NCI-H2107 (cell line): ENCODE results near the gene MAGI2.
A peak's percentile ranks its signal among the peaks of the same experiment; 100 is the strongest.

Source experiments
- DNase-seq: peaks from one replicate; lab custom pipeline; 2025; lab: John Stamatoyannopoulos, UW

The MAGI2 gene

DNA sequence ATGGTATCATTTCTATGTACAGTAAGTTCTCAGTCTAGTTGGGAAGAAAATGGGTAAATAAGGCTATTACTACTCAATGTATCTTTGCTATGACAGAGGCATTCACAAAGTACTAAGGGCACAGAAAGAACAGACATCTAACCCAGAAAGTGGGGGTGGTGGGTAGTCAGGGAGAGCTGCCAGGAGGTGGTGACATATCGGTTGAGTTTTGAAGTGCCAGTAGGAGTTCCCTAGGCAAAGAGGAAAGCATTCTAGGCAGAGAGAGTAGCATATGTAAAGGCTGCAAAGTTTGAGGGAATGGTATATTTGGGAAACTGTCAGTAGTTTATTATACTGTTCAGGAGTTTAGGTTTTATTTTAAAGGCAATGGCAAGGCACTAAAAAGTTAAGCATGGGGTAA, 1372.1 kb downstream of the MAGI2 start:
- no peak for DNase-seq

DNA sequence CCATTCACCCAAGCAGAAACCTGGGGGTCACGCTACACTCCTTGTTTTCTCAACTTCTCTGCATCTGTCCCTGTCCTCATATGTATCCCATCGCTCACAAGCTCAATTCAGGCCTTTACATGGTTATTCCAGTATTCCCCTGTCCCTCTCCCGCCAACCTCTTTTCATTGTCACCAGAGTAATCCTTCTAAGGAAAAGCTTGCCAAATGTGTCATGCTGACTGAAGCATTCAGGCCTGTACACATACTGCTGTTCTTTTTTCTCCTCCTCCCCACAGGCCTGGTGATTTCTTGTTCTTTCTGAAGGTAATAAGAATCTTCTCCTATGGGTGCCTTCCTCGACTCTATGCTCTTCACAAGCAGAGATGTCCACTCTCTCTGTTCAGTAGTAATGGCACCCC, 1372.7 kb downstream of the MAGI2 start:
- no peak for DNase-seq

GRCh38 chr7:78080241-78080640, 1373.2 kb downstream of the MAGI2 start:
- no peak for DNase-seq

- DNase-seq = no peak
Observed at GRCh38 chr7:78074713-78075112, 1378.8 kb downstream of the MAGI2 start.

DNA sequence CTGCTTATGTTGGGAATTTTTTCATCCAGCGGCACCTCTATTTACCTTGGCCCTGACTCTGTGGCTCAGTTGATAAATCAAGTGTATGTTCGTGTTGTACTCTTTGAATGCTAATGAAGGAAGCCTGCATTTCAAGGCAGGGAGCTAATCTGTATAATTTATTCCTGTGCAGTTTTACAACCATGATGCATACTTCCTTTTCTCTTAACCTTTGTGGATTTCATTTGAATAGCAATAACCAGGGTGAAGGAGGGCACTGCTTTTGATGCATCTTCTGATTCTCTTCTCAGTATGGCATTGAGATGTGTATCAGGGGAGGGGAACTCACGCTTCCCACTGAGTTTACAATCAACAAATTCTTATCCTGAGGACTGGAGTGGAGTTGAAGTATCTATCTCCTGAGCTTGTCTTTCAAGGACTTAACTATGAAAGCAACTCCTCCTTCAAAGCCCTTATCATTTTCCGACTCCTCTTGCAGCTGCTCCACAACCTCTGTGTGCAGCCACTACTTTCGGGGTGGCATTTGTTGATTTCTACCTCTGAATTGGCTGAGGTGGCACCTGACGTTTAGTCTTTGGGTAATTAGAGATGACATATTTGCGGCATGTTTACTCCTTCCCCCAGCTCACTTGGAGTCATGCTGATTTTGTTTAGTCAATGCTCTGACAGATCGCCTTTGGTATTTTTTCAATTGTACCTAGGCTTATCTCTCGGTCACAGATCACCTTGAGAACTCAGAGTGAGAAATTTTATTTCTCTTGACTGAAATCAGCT, 1379.7 kb downstream of the MAGI2 start:
- DNase-seq = peak; percentile 29

- DNase-seq = no peak
Observed at GRCh38 chr7:78072201-78072590, 1381.3 kb downstream of the MAGI2 start.

GRCh38 chr7:78071491-78072200, 1381.8 kb downstream of the MAGI2 start:
- DNase-seq = no peak

- DNase-seq = no peak
Observed at GRCh38 chr7:78066599-78066998, 1386.9 kb downstream of the MAGI2 start.

- DNase-seq = no peak
Observed at GRCh38 chr7:78063758-78064157, 1389.7 kb downstream of the MAGI2 start.

DNA sequence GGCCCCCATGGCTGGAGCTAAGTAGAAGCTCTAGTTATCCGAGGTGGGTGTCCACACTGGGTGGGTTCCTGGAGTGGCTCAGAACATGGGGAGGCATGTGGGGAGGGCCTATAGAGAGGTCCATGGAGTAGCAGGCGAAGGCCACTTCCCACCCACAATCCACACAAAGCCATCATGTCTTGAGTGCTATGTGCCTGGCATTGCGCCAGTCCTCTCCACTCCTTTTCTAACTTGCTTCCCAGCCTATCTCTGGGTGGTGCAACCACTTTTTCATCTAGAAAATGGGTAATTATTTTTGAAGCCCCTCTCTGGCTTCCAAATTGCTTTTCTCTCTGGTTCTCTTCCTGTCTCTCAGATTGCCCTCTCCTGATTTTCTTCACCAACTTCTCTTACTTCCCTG, 1391.3 kb downstream of the MAGI2 start:
- DNase-seq = no peak

DNA sequence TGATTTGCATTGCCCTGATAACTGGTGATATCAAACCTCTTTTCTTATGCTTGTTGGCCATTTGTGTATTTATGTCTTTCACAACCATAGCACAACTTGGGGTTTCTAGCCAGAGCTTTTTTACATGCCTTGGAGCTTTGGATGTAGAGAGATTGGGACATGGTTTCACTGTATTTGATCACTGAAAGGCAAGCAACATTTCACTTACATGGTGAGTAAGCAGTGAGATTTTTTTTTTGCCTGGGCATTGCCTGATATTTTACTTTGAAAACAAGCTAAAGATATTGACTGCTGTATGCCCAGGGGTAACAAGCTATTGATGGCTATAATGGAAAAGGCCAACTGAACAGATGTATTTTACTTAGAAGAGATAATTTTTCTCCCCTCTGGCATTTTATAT, 1395.9 kb downstream of the MAGI2 start:
- DNase-seq = no peak

GRCh38 chr7:78055599-78055998, 1397.9 kb downstream of the MAGI2 start:
- no peak for DNase-seq

DNA sequence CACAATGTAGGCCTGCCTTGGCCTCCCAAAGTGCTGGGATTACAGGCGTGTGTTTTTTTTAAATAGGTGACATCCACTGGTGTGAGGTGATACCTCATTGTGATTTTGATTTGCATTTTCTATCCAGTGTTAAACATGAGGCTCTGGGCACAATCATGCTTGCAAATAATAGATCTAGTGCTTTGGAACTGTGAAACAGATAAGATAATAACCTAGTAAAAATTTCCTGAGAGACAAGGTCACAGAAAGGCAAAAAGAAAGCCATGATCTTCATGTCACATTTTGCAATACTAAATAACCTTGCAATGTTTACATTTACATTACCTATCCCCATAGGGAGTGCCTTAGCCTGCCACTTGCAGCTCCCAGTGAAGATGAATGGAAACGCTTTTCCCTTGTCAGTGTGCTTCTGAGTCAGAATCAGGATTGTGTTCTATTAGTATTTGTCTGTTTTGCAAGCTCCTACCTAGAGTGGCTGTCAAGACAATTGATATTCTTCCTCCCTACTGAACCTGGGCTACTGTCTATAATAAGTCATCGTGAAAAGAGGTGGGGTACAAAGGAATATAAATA, 1398.4 kb downstream of the MAGI2 start:
- no peak for DNase-seq

- no peak for DNase-seq
Observed at GRCh38 chr7:78052112-78052511, 1401.4 kb downstream of the MAGI2 start.

DNA sequence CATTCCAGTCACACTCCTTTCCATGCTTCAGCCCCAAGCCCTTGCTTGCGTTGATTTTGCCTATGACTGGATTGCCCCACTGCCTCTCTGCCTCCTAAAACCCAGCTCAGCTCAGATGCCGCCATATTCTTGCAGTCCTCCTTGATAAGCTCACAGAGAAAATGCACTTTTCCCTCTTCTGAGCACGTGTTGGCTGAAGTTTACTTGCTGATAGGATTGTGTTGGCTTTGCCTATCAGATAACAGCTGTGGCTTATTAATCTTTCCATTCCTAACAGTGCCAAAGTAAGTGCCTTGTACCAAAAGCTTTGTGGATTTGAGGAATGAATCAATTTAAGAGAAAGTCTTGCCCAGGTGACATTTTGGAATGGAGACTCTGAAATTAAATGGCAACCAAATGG, 1405.7 kb downstream of the MAGI2 start:
- no peak for DNase-seq

DNA sequence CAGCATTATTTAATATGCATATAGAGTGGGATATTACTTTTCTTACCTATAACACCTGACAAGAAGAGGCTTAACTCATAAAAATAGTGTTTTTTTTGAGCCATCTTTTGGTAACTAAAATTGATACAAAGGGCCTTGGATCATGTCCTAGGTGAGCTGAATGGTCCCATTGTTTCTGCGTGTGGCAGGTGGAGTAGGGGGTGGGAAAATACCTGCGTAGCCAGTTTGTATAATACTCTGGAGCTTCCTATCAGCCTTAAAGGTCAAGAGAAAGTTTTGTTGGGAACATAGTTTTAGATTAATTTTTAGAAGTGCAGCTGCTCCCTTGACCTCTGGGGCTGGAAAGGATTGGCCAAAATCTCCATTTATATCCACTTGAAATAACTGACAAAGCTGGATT, 1410.3 kb downstream of the MAGI2 start:
- no peak for DNase-seq

- no peak for DNase-seq
Observed at GRCh38 chr7:78041423-78041822, 1412.0 kb downstream of the MAGI2 start.

- no peak for DNase-seq
Observed at GRCh38 chr7:78039790-78040776, 1413.4 kb downstream of the MAGI2 start.

DNA sequence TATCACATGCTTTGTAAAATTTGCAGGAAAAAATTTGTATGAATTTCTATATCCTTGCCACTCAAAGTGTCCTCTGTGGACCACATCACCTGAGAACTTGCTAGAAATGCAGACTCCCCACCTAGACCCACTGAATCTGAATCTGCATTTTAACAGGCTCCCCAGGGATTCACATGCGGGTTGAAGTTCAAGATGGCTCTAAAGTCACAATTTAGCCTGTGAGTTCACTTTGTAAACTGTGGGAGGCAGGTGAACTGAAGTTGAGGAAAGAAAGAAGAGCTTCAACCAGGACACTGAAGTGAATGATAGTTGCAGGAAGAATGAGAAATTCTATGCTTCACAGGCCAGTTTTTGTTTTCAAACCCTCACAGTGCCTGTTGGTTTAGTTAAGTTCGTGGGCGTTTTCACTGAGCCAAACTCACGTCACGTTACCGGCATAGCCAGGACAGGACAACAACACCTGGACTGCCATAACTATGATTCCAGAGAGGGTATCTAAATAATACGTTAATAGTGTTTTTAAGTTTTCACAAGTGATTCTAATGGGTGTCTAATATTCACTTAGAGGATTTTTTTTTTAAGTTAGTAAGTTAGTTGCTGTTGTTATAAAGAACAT, 1414.9 kb downstream of the MAGI2 start:
- no peak for DNase-seq

- no peak for DNase-seq
Observed at GRCh38 chr7:78037603-78038002, 1415.9 kb downstream of the MAGI2 start.

- DNase-seq = no peak
Observed at GRCh38 chr7:78033410-78033809, 1420.1 kb downstream of the MAGI2 start.

- DNase-seq = no peak
Observed at GRCh38 chr7:78026492-78026891, 1427.0 kb downstream of the MAGI2 start.
